HepG2 (cell line): Measurements from ENCODE around the gene WNK4. TPM values are rescaled to one million over a fixed set of nuclear protein-coding genes. Genes with fewer than 3 reads are reported as not detected.

Experiments used
- ATF6 ChIP-seq: sonication (generic); formaldehyde crosslinking; conservative IDR thresholded peaks from 2 replicates; pipeline ENCODE4 v1.4.0; 2020; ENCODE audit warnings: missing genetic modification reagents
- HMGXB4 ChIP-seq, 2 experiments: sonication (generic) in 1 of 2; formaldehyde crosslinking in 1 of 2; IDR thresholded peaks; 2 replicates each; pipeline versions ENCODE4 v1.4.0 to v1.6.1; 2018 to 2020; ENCODE audit warnings: missing genetic modification reagents in 2 of 2, borderline replicate concordance in 1 of 2, low read depth in 1 of 2, mild to moderate bottlenecking in 1 of 2, missing biosample characterization in 1 of 2
- KLF12 ChIP-seq: sonication (generic); formaldehyde crosslinking; IDR thresholded peaks from 2 replicates; pipeline ENCODE4 v1.4.0; 2020; ENCODE audit warnings: missing genetic modification reagents, borderline replicate concordance
- LCORL ChIP-seq, 2 experiments: fragments of 450-650 bp in 1 of 2; sonication (generic) in 1 of 2; formaldehyde crosslinking in 1 of 2; IDR thresholded peaks; 2 replicates each; pipeline versions ENCODE4 v1.5.0 to v1.6.1; 2017 to 2020; ENCODE audit warnings: antibody characterized with exemption in 1 of 2, missing genetic modification reagents in 1 of 2
- REPIN1 ChIP-seq: sonication (generic); formaldehyde crosslinking; IDR thresholded peaks from 2 replicates; pipeline ENCODE4 v1.8.0; 2022; ENCODE audit warnings: missing genetic modification reagents, low read depth, mild to moderate bottlenecking, borderline replicate concordance
- SNRNP70 ChIP-seq: fragments of 200-400 bp; formaldehyde crosslinking; IDR thresholded peaks from 2 replicates; pipeline ENCODE4 v1.6.1; 2017; ENCODE audit warnings: mild to moderate bottlenecking, low read depth, low read length, moderate library complexity
- TBL1XR1 ChIP-seq: fragments of 150-350 bp; IDR thresholded peaks from 2 replicates; pipeline ENCODE4 v1.6.1; 2014; ENCODE audit warnings: borderline replicate concordance, low read length; ENCODE audit not compliant: partially characterized antibody
- ZBTB39 ChIP-seq: sonication (generic); formaldehyde crosslinking; IDR thresholded peaks from 2 replicates; pipeline ENCODE4 v1.5.0; 2020; ENCODE audit warnings: missing genetic modification reagents
- ZNF773 ChIP-seq: sonication (generic); formaldehyde crosslinking; IDR thresholded peaks from 2 replicates; pipeline ENCODE4 v1.4.0; 2020; ENCODE audit warnings: missing genetic modification reagents, borderline replicate concordance
- ZNF839 ChIP-seq: sonication (generic); formaldehyde crosslinking; IDR thresholded peaks from 2 replicates; pipeline ENCODE4 v1.4.0; 2020; ENCODE audit warnings: missing genetic modification reagents, mild to moderate bottlenecking, borderline replicate concordance
- polyA plus RNA-seq, 8 experiments: library from polyadenylated mRNA; depleted of rRNA in 3 of 8; stranded (reverse) in 7 of 8; unstranded in 1 of 8; fragments of >200 nt; fragmentation: Illumina TruSeq in 4 of 8; extraction: Trizol in 4 of 8; gene quantifications; 2 replicates each; pipeline versions ENCODE4 v1.2.1 to v1.2.3, GENCODE V29; 2011 to 2016; ENCODE audit warnings: low read depth in 4 of 8, missing spikeins in 1 of 8, mixed read lengths in 1 of 8; ENCODE audit not compliant: insufficient read depth in 1 of 8
- total RNA-seq, 5 experiments: library from RNA; depleted of rRNA; stranded (reverse); fragments of >200 nt; fragmentation: Illumina TruSeq; extraction: Trizol; gene quantifications; 2 replicates each; pipeline ENCODE4 v1.2.3, GENCODE V29; 2016; ENCODE audit warnings: low read depth in 1 of 5
- TF ChIP-seq, protein P1 (sequence below): sonication (generic); formaldehyde crosslinking; IDR thresholded peaks from 2 replicates; pipeline ENCODE4 v1.4.0; 2020; ENCODE audit warnings: missing genetic modification reagents, borderline replicate concordance

WNK4 gene
- total and polyA plus RNA-seq, 2 of the 13 experiments (the other 11 are each of a cell fraction or from before 2014, with no cell fraction given) = 2.7 to 13.7 TPM

GRCh38 chr17:42744806-42745617, 35.4 kb upstream of the WNK4 start, which contains the start of gene EZH1 (continued):
- TF ChIP-seq REPIN1 (CRISPR knock-in tag) (peak; percentile 83), LCORL (IDR thresholded peaks at IDR 0.05) (no peak), LCORL (CRISPR knock-in tag; IDR thresholded peaks at IDR 0.05) (peak; percentile 67; the same call in 1 of the 2 replicates), ZNF839 (peak; percentile 89; the same call in 1 of the 2 replicates), HMGXB4 (CRISPR knock-in tag; IDR thresholded peaks at IDR 0.05; ENCODE audit: borderline replicate concordance in 1 of 2, low read depth in 1 of 2) (peak in 1 of 2 experiments; percentile 72; a peak in 2 of 4 replicates), KLF12 (CRISPR knock-in tag) (no peak; the same call in none of the 2 replicates), ATF6 (0 out of 2 replicates have a peak, but pooled peaks have one; percentile 18), SNRNP70 (no peak), ZBTB39 (CRISPR knock-in tag) (no peak; the same call in 1 of the 2 replicates), ZNF773 (CRISPR knock-in tag) (no peak), TBL1XR1 (peak; percentile 17)
- TF ChIP-seq, protein P1, sequence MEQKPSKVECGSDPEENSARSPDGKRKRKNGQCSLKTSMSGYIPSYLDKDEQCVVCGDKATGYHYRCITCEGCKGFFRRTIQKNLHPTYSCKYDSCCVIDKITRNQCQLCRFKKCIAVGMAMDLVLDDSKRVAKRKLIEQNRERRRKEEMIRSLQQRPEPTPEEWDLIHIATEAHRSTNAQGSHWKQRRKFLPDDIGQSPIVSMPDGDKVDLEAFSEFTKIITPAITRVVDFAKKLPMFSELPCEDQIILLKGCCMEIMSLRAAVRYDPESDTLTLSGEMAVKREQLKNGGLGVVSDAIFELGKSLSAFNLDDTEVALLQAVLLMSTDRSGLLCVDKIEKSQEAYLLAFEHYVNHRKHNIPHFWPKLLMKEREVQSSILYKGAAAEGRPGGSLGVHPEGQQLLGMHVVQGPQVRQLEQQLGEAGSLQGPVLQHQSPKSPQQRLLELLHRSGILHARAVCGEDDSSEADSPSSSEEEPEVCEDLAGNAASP = 0 out of 2 replicates have a peak, but pooled peaks have one; percentile 47
